Measurements from ENCODE around the gene CDKN1C.
"Not testable (repeated sequence)": the region's sequence is repeated elsewhere in the genome, so short reads cannot be mapped to it uniquely, and the experiment has no call there.

CDKN1C gene

GRCh38 chr11:2922655-2923054, 37.1 kb upstream of the CDKN1C start:
- no peak for DNase-seq

DNA sequence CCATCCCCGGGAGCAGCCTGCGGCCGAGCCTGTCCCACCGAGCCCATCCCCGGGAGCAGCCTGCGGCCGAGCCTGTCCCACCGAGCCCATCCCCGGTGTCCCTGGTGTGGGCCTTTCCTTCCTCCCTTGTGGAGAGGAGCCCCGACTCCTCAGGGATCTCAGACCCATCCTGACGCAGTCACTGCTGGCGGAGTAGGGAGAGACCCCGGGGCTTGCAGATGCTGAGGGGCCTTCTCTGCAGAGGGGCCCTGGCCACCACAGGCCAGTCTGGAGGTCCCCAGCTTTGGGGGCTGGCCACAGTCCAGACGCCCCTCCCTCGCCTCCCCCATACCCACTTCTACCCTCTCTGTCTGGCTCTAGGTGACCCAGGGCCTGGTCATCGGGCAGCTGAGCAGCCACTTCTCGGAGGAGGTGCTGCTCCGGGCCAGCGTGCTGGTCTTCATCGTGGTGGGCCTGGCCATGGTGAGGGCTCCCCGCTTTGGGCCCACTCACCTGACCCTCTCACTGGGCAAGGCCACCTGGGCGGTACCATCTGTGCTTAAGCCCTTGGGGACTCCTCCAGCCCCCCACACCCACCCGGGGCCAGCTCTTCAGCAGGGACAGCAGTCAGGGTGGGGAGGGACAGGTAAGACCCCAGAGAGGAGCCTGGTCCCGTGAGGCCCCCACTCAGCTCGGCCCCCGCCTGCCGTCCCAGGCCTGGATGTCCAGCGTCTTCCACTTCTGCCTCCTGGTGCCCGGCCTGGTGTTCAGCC, 36.3 kb upstream of the CDKN1C start:
- no peak for DNase-seq

DNA sequence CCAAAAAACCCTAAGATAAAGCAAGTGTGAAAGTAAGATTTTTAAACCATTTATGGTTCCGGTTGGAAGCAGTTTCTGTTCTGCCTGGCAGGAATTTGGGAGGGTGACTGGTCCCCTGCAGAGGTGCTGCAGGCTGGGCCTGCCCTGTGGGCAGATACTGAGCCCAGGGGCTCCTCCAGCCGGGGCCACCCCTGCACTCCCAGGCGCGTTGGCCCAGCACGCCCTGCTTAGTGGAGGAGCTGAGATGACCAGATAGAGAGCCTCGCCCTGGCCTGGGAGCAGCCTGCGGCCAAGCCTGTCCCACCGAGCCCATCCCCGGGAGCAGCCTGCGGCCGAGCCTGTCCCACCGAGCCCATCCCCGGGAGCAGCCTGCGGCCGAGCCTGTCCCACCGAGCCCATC, 35.7 kb upstream of the CDKN1C start:
- no peak for DNase-seq

DNA sequence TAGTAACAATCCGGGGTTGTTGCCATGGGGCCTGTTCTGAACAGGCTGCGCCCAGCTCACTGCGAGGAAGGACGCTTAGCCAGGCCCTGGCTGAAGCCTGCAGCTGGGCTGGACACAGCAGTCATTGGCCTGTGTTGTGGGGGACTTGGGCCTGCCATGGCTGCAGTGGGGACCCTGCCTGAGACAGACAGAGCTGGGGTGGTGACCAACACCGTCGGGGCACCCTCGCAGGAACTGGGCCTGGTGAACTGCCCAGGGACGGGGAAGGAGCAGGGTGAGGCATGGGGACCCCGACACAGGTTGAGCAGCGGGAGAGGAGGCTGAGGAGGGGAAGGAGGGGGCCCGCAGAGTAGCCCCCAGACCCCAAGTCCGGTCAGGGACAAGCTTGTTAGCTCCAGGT, 34.8 kb upstream of the CDKN1C start:
- no peak for DNase-seq

GRCh38 chr11:2919837-2920236, 34.3 kb upstream of the CDKN1C start:
- DNase-seq, result no peak

DNA sequence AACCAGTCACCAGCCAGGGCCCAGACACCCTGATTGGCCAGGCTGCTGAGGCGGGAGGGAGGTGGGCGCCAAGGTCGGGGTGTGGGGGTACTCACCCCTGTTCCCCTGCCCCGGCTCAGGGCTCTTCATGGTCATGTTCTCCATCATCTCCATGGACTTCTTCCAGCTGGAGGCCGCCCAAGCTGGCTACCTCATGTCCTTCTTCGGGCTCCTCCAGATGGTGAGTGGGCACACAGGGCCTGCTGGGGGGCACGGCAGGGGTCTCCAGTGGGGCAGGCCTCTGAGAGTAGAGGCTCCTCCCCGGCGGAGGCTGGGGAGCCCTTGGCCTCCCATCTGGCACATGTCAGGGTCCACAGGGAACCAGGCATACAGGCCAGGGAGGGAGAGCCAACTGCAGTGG, 33.6 kb upstream of the CDKN1C start:
- DNase-seq, result no peak

GRCh38 chr11:2917842-2918490, 32.4 kb upstream of the CDKN1C start:
- no peak for DNase-seq

- no peak for DNase-seq
These were observed 31.5 kb upstream of the CDKN1C start for GRCh38 chr11:2916892-2917645.

- no peak for DNase-seq
These were observed 30.7 kb upstream of the CDKN1C start for GRCh38 chr11:2916114-2916891.

- no peak for DNase-seq
These were observed 29.9 kb upstream of the CDKN1C start for GRCh38 chr11:2915473-2915872.

- DNase-seq, result no peak
These were observed 29.1 kb upstream of the CDKN1C start for GRCh38 chr11:2914455-2915195.

GRCh38 chr11:2913776-2914175, 28.2 kb upstream of the CDKN1C start:
- no peak for DNase-seq

GRCh38 chr11:2913019-2913431, 27.4 kb upstream of the CDKN1C start:
- DNase-seq, result no peak

DNA sequence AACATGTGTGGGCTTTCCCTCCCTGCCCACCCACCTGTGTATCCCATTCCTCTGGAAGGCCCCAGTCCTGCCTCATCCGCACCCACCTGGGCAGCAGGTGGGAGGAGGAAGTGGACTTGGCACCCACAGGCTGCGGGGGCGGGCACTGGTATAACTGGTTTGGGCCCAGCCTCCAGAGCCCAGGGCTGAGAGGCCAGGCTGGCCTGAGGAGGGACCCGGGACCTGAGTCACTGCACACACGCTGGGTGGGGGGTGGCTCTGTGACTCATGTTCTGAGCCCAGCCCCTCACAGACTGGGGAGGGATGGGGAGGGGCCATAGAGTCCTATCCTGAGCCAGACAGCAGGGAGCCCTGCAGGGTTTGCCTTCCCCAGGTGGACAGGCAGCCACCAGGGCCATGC, 26.9 kb upstream of the CDKN1C start:
- peak; percentile 26 for DNase-seq

DNA sequence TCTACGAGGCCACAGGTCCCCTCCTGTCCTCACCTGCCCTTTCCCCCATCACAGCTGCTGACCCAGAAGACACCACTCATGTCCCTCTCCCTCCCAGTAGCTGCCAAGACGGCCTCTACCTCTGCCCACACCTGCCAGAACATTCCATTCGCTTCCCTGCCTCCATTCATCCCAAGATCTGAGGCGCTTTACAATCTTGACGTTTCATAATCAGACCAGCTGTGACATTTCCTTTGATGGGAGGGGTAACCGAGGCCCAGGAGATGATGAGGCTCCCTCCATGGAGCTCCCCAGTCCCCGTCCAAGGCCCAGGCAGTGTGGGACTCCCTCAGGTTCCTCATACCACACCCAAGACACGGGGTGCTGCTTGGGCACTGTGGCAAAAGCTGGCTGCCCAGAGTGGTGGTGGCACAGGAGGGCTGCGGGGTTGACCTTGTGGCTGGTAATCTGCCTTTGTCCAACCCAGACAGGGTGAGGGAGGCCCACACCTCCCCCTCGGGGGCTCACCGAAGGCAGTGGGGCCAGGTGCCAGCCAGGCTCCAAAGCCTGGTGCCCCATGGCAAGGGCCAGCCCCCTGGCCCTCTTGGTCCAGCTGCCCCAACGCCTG, 26.3 kb upstream of the CDKN1C start:
- DNase-seq, result no peak

DNA sequence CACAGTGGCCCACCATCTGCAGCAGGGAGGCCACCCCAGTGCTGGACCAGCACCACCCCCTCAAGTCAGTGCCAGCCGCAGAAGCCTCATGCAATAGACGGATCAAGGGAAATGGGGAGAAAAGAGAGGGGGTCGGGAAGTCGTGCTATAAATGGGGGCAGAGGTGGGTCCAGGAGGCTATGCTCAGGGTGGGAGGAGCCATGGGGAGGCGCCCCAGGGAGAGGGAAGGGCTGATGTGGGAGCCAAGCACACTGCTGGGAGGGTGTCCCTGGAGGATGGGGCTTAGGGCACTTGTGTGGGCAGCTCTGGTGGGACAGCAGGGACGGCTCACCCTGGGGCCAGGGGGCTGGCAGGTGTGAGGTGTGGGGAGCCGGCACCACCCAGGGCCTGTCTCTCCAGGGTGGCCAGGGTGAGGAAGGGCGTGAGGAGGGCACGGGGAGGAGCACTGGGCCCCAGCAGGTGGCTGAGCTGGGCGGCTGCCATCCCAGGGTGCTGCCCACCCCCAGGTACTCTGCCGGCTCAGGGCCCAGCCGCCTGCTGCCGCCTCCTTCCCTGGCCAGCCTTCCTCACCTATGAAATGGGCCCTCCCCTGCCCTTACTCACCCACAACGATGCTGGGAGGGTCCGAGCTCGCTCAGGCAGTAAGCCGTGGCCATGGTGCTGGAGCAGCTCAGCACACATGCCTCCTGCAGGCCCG, 25.7 kb upstream of the CDKN1C start:
- no peak for DNase-seq

DNA sequence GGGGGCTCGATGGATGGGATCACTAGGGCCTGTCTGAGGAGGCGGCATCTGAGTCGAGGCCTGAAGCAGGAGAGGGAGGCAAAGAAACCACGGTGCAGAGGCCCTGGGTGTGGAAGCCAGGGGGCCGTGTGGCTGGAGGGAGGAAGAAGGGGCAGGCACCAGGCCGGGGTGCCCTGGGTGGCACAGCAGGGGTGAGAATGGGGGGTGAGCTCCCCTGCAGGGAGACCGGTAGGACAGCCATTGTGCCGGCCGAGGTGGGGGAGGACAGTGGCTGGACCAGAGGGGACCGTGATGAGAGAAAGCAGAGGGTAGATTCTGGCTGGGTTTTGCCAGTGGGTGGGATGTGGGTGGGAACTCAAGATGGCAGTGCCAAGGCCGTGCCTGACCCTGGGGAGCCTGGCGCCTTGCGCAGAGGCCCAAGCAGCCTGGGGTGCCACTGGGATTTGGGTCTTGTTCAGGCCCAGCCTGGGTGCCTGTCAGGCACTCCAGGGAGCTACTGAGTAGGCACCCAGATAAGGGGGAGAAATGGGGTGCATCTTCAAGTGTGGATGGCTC, 24.9 kb upstream of the CDKN1C start:
- DNase-seq, result no peak

- no peak for DNase-seq
These were observed 23.7 kb upstream of the CDKN1C start for GRCh38 chr11:2909133-2909902.

DNA sequence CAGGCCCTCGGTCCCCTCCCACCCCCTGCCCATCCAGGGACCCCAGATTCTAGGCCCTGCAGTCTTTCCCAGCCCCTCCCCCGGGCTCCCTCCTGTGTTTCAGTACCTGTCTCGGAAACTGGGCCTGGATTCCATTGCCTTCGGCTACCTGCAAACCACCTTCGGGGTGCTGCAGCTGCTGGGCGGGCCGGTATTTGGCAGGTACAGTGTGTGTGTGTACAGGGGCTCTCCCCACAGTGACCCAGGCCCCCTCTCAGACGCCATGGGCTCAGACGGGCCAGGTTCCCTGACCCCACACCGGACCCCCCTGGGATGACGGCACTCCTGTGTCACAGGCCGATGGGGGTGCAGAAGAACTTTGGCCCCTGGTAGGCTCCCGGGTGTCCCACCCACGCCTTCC, 22.6 kb upstream of the CDKN1C start:
- no peak for DNase-seq

- not testable (repeated sequence) for DNase-seq
These were observed 19.7 kb upstream of the CDKN1C start for GRCh38 chr11:2905299-2905698.
